ENCODE data around the gene CNDP1.

DNA sequence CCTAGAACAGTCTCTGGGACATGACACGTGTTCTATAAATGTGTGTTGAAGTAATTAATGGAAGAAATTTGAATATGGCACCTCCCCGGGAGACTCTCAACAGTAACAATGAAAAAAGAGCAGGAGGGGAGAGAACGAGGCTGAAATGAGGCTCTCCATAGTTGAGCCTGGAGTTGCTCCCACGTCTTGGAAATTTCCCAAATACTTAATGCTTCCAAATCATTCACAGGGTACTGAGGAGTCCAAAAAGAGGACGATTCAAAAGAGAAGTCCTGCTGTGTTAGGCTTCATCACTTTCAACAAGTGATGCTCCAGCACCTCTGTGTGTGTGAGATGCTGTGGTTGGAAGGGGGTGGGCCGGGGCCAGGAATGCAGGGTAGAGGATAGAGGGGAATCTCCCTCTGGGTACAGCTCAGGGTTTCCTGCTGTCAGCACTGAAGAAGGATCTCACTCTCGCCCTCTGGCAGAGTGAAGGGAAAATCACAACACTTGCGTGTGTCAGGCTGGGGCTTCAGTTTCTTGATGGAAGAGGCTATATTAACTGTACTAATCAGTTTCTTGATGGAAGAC, 45.3 kb downstream of the CNDP1 start:
- TF ChIP-seq, protein P1, sequence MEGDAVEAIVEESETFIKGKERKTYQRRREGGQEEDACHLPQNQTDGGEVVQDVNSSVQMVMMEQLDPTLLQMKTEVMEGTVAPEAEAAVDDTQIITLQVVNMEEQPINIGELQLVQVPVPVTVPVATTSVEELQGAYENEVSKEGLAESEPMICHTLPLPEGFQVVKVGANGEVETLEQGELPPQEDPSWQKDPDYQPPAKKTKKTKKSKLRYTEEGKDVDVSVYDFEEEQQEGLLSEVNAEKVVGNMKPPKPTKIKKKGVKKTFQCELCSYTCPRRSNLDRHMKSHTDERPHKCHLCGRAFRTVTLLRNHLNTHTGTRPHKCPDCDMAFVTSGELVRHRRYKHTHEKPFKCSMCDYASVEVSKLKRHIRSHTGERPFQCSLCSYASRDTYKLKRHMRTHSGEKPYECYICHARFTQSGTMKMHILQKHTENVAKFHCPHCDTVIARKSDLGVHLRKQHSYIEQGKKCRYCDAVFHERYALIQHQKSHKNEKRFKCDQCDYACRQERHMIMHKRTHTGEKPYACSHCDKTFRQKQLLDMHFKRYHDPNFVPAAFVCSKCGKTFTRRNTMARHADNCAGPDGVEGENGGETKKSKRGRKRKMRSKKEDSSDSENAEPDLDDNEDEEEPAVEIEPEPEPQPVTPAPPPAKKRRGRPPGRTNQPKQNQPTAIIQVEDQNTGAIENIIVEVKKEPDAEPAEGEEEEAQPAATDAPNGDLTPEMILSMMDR (tag by site-specific recombination; IDR thresholded peaks at IDR 0.05), result no peak
- no peak for TF ChIP-seq ZNF530 (tag by site-specific recombination; IDR thresholded peaks at IDR 0.05; ENCODE audit: low read depth)
- no peak for TF ChIP-seq ZNF791 (tag by site-specific recombination; IDR thresholded peaks at IDR 0.05)

All from HEK293 (cell line).